GM18861 (cell line): ENCODE data around the gene PC.
A peak's percentile ranks its signal among the peaks of the same experiment; 100 is the strongest.

Source experiments
- ATAC-seq: cut with Tn5 transposase; IDR thresholded peaks from one replicate; pipeline ENCODE4 v1.9.1; 2021; ENCODE audit not compliant: unreplicated experiment

The PC gene

DNA sequence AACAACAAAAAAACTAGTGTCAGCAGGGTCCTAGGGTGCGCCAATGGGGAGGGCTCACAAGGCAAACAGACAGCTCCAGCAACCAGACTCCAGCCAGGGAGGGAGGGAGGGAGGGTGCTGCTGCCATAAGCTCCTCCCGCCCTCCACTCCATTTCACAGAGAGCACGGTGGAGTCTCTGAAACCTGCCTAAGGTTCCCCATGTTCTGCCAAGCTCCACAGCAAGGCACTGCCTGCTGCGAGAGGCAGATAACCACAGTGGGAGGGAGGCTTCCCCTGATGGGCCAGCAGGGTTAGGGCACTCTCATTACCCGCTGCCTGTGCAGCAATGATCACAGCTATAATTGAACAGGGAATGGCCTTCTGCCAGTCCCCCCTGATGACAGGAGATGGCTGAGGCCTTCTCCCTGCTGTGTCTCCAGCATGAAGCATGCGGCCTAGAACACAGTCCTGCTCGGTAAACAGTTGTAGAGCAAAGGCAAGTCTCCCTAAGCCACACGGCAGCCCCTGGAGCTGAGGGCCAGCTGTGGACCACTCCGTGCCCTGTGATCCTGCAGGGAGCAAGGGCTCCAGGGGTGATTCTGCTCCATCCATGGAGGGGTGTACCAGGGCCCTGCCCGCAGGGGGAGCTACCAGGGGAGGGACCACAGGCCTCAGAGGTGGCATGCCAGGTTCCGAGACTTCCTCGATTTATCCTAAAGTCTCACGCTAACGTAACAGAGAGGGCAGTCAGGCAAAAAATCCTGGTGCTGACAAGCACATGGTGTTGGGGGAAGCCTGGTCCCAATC lies 42.9 kb downstream of the PC start:
- ATAC-seq, result no peak

DNA sequence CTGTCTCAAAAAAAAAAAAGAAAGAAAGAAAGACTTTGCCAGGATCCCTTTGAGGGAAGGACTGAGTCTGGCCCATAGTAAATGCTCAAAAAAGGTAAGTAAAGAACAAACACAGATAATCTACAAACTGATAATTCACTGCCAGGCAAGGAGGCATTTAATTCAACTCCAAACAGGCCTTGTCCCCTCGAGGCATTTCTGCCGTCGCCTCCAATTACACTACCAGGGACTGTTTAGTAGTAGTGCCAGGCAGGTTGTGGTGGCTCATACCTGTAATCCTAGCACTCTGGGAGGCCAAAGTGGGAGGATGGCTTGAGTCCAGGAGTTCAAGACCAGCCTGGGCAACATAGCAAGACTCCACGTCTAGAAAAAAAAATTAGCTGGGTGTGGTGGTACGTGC lies 43.7 kb downstream of the PC start:
- ATAC-seq, result no peak

- no peak for ATAC-seq
These were observed 45.3 kb downstream of the PC start for GRCh38 chr11:66912911-66913310.

DNA sequence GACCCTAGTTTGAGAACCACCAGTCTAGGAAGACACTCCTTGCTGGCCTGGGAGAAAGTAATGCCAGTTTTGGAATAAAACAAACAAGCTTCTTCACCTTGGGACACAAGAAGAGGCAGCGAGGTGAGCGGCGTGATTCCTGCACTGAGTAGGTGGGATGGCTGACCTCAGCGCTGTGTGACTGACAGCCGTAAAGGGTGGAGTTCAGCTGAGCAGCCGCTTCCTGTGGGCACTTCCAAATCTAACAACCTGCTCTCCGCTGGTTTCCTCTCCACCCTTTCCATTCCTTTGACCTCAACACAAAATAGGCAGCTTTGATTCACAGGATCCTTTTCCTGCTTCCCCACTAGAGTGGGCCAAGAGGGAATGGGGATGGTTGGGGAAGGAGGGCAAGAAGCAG lies 45.8 kb downstream of the PC start:
- ATAC-seq, result no peak

DNA sequence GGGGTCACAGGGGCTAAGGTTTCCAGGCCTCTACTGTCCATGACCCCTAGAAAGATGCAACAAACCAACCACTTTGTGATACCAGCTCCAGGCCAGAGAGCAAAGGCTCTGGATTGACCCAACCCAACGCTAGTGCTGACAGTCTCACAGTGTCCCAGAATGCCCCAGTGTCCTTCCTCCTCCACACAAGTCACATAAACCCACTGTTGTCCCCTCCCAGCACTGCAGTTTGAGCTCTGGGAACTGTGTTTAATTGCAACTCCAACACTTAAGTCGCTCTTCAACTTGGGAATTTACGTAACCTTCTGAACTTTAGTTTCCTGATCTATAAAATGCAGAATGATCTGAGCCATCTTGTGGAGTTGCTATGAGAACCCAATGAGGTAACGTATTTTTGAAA lies 47.5 kb downstream of the PC start:
- no peak for ATAC-seq

GRCh38 chr11:66910016-66910415 lies 48.2 kb downstream of the PC start:
- no peak for ATAC-seq

DNA sequence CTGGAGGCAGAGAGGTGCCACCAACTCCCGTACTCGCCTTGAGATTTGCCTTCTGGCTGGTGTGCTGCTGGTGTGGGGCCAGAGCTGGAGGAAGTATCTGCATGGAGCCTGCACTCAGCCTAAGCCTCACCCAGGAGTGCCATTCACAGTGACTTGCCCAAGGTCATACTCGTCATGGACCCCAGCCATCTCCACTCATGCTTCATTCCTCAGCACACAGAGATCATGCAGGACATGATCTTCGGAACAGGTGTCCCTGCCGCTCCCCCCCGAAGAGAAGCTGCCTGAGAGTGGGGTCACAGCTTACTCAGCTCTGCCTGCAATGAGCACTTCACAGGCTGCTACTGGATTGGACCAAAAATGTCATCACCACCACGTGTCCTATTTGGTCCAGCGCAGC lies 49.0 kb downstream of the PC start:
- no peak for ATAC-seq

GRCh38 chr11:66907751-66908630 lies 50.2 kb downstream of the PC start:
- ATAC-seq, result no peak

GRCh38 chr11:66906061-66906733 lies 52.0 kb downstream of the PC start:
- ATAC-seq, result no peak

DNA sequence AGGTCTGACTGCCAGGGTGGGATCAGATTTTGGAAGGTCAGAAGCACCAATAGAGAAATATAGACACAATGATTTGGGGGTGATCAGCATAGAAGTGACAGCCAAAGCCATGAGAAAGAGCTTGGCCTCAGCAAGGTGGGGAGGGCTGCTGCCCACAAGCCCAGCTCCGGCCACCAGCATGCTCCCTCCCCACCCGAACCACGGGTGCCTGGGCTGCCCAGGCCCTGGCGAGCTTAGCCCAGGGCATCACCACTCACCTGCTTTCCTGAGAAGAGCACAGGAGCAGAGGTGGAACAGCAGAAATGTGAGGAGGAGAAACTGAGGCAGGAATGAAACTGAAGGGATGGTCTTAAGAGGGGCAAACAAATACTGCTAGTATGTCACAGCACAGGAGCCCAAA lies 52.6 kb downstream of the PC start:
- no peak for ATAC-seq

- no peak for ATAC-seq
These were observed 53.1 kb downstream of the PC start for GRCh38 chr11:66904981-66905521.

- ATAC-seq, result no peak
These were observed 53.6 kb downstream of the PC start for GRCh38 chr11:66904561-66904960.

GRCh38 chr11:66904055-66904454 lies 54.1 kb downstream of the PC start:
- ATAC-seq, result no peak

DNA sequence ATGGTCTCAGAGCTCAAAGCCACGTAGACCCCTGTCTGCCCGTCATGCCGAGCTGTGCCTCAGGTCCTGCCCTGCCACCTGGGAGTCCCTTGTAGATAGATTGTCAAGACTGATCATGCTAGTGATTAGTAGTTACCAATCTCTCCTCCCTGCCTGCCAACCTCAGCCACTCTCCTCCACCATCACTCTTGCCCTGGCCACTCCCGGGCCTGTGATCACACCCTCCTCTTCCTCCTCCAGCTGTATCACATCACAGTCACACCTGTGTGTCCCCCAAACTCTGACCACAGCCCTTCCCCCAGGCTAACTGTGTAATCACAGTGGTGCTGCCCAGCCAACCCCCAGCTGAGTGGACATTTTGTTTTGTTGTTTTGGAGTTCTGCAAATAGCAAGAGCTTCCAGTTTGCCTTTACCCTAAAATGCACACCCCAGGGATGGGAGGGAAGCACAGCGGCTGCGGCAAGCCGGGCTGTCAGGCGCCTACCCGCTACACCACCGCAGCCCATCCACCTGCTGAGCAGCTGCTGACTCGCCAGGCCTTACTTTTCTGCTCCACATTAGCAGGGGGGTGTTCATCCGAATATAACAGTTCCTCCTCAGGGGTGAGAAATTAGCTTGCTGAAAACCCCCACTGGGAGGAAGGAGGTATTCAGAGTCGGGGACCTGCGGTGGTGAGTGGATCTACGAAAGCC lies 55.6 kb downstream of the PC start:
- ATAC-seq, result no peak

- no peak for ATAC-seq
These were observed 56.2 kb downstream of the PC start for GRCh38 chr11:66901964-66902390.

GRCh38 chr11:66894141-66894540 lies 64.0 kb downstream of the PC start:
- ATAC-seq, result no peak

GRCh38 chr11:66892911-66893310 lies 65.3 kb downstream of the PC start:
- no peak for ATAC-seq

DNA sequence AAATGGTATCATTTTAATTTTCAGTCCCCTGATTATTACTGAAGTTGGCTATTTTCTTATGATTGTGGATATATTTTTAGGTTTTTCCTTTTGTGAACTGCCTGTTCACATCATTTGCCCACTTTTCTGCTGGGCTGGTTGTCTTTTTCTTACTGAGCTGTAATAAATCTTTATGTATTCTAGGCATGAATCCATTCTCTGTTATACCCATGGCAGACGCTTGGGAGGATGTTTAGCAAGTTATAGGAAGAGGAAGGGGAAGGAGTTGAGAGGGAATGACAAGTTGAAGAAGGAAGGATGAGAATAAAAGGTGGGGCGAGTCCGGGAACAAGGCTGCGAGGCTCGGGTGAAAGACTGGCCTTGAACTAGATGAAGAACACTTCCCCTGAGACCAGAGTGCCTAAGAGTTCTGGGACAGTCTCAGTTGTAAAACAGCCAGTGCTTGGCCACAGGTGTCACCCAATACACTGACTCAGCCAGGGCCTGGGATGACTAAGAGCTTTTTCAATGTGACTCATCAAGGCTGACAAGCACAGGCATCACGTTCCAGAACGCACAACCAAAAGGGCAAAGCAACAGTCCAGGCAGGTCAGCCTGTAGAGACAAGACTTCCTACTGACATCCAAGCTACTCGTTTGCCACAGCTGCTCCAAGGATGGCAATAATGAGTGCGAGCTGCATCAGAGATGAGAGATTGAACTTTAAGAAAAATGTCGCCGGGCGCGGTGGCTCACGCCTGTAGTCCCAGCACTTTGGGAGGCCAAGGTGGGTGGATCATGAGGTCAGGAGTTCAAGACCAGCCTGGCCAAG lies 66.1 kb downstream of the PC start:
- peak; percentile 80 for ATAC-seq

- ATAC-seq, result no peak
These were observed 68.2 kb downstream of the PC start for GRCh38 chr11:66889960-66890359.

DNA sequence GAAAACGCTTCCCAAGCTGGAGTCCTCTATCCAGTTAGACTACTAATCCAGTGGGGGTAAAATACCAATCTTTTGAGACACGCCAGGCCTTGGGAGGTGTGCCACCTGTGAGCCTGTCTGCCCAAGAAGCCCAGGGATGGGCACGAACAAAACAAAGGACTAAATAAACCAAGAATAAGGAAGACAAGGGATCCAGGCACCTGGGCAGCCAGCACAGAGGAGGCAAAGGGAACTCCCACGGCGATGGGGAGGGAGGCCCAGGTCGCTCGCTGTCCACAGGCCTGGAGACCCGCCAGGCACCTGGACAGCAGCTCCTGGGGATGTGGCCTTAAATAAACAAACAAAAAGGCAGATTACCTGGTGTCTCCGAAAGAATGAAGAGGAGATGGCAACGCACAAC lies 69.9 kb downstream of the PC start:
- no peak for ATAC-seq
